K562 (cell line): ENCODE results near the gene KCTD19. TPM values are rescaled to one million over a fixed set of nuclear protein-coding genes. Genes with fewer than 3 reads are reported as not detected.

Experiments used
- BRD9 ChIP-seq: fragments of 450-650 bp; IDR thresholded peaks from 2 replicates; pipeline ENCODE4 v1.6.1; 2018; ENCODE audit warnings: low read depth; ENCODE audit not compliant: partially characterized antibody
- CHD1 ChIP-seq: fragments of 200-600 bp; sonication (generic); IDR thresholded peaks from one replicate; pipeline ENCODE4 v1.6.1; 2012; ENCODE audit warnings: mild to moderate bottlenecking, moderate library complexity, low read length, inconsistent platforms
- EGR1 ChIP-seq: fragments of 450-650 bp; conservative IDR thresholded peaks from 2 replicates; pipeline ENCODE4 v1.6.1; 2017; ENCODE audit warnings: mild to moderate bottlenecking
- MBD2 ChIP-seq: sonication (generic); IDR thresholded peaks from 2 replicates; pipeline ENCODE4 v1.6.1; 2016; ENCODE audit warnings: low read depth, borderline replicate concordance
- PHF8 ChIP-seq: fragments of 200-600 bp; sonication (generic); IDR thresholded peaks from 2 replicates; pipeline ENCODE4 v1.6.1; 2012; ENCODE audit warnings: mixed run types, mild to moderate bottlenecking, inconsistent platforms, low read length, moderate library complexity, borderline replicate concordance
- RBBP5 ChIP-seq: fragments of 200-600 bp; sonication (generic); IDR thresholded peaks from 2 replicates; pipeline ENCODE4 v1.6.1; 2012; ENCODE audit warnings: borderline replicate concordance, mild to moderate bottlenecking, low read length, control low read depth, inconsistent platforms; ENCODE audit not compliant: insufficient read depth, poor library complexity, severe bottlenecking
- RUNX1 ChIP-seq: sonication (generic); IDR thresholded peaks from 2 replicates; pipeline ENCODE4 v1.6.1; 2016; ENCODE audit warnings: antibody characterized with exemption, low read depth
- SIN3B ChIP-seq: fragments of 450-650 bp; IDR thresholded peaks from 2 replicates; pipeline ENCODE4 v1.6.1; 2017; ENCODE audit warnings: low read depth, mild to moderate bottlenecking, moderate library complexity
- SMARCE1 ChIP-seq: fragments of 450-650 bp; IDR thresholded peaks from 2 replicates; pipeline ENCODE4 v1.7.1; 2016; ENCODE audit warnings: mild to moderate bottlenecking
- TEAD4 ChIP-seq, 2 experiments: sonication (generic) in 1 of 2; formaldehyde crosslinking in 1 of 2; IDR thresholded peaks; 2 replicates each; pipeline versions ENCODE4 v1.6.1 to v1.8.0; 2012 to 2022; ENCODE audit warnings: borderline replicate concordance in 1 of 2, inconsistent platforms in 1 of 2, low read length in 1 of 2, mild to moderate bottlenecking in 1 of 2, missing genetic modification reagents in 1 of 2
- TRIM28 ChIP-seq: fragments of 450-650 bp; IDR thresholded peaks from 2 replicates; pipeline ENCODE4 v1.6.1; 2017
- ZBTB7A ChIP-seq: IDR thresholded peaks from 2 replicates; pipeline ENCODE4 v1.6.1; 2011; ENCODE audit warnings: low read depth, mild to moderate bottlenecking, low read length, moderate library complexity, borderline replicate concordance; ENCODE audit not compliant: control insufficient read depth
- polyA plus RNA-seq, 8 experiments: library from polyadenylated mRNA; depleted of rRNA in 4 of 8; stranded (reverse) in 5 of 8; unstranded in 3 of 8; fragments of >200 nt; fragmentation: Nextera tagmentation in 2 of 8; fragmentation: Illumina TruSeq in 1 of 8; extraction: Ambion mirVana in 2 of 8; extraction: Trizol in 1 of 8; gene quantifications; 2 replicates each; pipeline versions ENCODE4 v1.2.1 to v1.2.3, GENCODE V29; 2011 to 2014; ENCODE audit warnings: inconsistent platforms in 1 of 8, missing spikeins in 1 of 8
- total RNA-seq, 7 experiments: library from RNA; depleted of rRNA in 6 of 7; stranded (reverse); fragments of >200 nt in 6 of 7; fragmentation: Illumina TruSeq in 2 of 7; extraction: Trizol in 2 of 7; gene quantifications; 2 replicates each; pipeline versions ENCODE4 v1.2.1 to v1.2.3, GENCODE V29; 2011 to 2021; ENCODE audit warnings: low replicate concordance in 1 of 7
- TF ChIP-seq, protein P1 (sequence below): fragments of 450-650 bp; IDR thresholded peaks from 2 replicates; pipeline ENCODE4 v1.6.1; 2017; ENCODE audit warnings: antibody characterized with exemption, mild to moderate bottlenecking
- TF ChIP-seq, protein P2 (sequence below): fragments of 250-450 bp; sonication (Bioruptor Pico); IDR thresholded peaks from 2 replicates; pipeline ENCODE4 v1.8.0; 2021; ENCODE audit warnings: borderline replicate concordance, mild to moderate bottlenecking, moderate library complexity; ENCODE audit not compliant: poor library complexity, severe bottlenecking
- TF ChIP-seq, protein P3 (sequence below): fragments of 250-450 bp; sonication (Bioruptor Pico); IDR thresholded peaks from 2 replicates; pipeline ENCODE4 v1.5.0; 2020; ENCODE audit warnings: mild to moderate bottlenecking
- TF ChIP-seq, protein P4 (sequence below): fragments of 250-450 bp; sonication (Bioruptor Pico); IDR thresholded peaks from 2 replicates; pipeline ENCODE4 v1.6.1; 2021; ENCODE audit warnings: mild to moderate bottlenecking
- TF ChIP-seq, protein P5 (sequence below), 3 experiments: fragments of 200-800 bp in 1 of 3; sonication (Bioruptor generic) in 1 of 3; sonication (generic) in 1 of 3; formaldehyde crosslinking in 1 of 3; IDR thresholded peaks; 2 replicates each; pipeline versions ENCODE4 v1.6.1 to v1.8.0; 2016 to 2022; ENCODE audit warnings: mild to moderate bottlenecking in 2 of 3, missing compliant biosample characterization in 2 of 3, missing genetic modification characterization in 2 of 3, missing genetic modification reagents in 1 of 3

KCTD19 gene
- total and polyA plus RNA-seq, 9 of the 15 experiments (the other 6 are each of a cell fraction or from before 2014, with no cell fraction given): 0.03 to 0.91 (median 0.22) TPM; not detected in 2

DNA sequence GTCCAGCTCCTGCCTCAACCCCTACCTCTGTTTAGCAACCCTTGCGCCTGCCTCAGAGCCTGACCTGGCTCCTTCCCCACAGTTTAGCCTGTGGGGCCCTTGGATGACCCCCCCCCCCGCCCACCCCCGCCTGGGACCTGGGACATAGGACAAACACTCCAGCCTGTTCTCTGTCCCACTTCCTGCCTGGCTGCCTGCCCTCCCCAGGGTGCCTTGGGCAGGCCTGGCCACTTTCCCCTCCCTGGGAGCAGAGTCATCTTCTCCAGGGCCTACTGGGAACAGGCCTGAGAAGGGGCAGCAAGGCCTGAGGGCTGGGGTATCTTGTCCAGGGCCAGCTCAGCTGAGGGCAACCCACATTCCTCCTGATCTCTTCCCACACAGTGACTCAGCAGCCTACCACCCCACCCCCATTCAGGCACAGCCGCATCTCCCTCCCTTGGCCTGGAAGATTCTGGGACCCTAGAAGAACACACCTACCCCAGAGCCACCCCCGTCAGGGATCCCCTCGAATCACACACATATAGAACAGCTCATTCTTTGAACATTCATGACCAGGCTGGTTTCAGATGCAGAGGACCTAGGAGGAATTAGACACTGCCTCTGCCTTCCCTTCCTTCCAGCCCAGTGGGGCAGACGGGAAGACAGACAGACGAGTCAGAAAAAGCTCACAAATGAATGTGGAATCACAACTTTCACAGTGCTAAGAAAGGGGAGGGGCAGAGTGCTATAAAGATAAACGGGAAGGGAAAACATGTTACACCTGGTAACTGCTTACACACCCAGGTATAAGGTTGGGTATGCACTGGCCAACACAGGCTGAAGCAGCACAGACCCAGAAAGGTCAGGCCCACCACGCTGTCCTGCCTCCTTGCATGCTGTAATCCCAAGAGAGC, 85.3 kb downstream of the KCTD19 start (continued):
- TF ChIP-seq, protein P1, sequence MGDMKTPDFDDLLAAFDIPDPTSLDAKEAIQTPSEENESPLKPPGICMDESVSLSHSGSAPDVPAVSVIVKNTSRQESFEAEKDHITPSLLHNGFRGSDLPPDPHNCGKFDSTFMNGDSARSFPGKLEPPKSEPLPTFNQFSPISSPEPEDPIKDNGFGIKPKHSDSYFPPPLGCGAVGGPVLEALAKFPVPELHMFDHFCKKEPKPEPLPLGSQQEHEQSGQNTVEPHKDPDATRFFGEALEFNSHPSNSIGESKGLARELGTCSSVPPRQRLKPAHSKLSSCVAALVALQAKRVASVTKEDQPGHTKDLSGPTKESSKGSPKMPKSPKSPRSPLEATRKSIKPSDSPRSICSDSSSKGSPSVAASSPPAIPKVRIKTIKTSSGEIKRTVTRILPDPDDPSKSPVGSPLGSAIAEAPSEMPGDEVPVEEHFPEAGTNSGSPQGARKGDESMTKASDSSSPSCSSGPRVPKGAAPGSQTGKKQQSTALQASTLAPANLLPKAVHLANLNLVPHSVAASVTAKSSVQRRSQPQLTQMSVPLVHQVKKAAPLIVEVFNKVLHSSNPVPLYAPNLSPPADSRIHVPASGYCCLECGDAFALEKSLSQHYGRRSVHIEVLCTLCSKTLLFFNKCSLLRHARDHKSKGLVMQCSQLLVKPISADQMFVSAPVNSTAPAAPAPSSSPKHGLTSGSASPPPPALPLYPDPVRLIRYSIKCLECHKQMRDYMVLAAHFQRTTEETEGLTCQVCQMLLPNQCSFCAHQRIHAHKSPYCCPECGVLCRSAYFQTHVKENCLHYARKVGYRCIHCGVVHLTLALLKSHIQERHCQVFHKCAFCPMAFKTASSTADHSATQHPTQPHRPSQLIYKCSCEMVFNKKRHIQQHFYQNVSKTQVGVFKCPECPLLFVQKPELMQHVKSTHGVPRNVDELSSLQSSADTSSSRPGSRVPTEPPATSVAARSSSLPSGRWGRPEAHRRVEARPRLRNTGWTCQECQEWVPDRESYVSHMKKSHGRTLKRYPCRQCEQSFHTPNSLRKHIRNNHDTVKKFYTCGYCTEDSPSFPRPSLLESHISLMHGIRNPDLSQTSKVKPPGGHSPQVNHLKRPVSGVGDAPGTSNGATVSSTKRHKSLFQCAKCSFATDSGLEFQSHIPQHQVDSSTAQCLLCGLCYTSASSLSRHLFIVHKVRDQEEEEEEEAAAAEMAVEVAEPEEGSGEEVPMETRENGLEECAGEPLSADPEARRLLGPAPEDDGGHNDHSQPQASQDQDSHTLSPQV: peak; percentile 95
- TF ChIP-seq PHF8 (peak; percentile 13; the same call in 1 of the 2 replicates), EGR1 (peak; percentile 89), SMARCE1 (peak; percentile 81), ZBTB7A (0 out of 2 replicates have a peak, but pooled peaks have one; percentile 61), CHD1 (no peak), TRIM28 (no peak), TEAD4 (IDR thresholded peaks at IDR 0.05; ENCODE audit: low read length) (peak; percentile 66; the same call in 1 of the 2 replicates), TEAD4 (CRISPR knock-in tag; IDR thresholded peaks at IDR 0.05; ENCODE audit: borderline replicate concordance) (no peak), RBBP5 (peak; percentile 53), MBD2 (0 out of 2 replicates have a peak, but pooled peaks have one; percentile 40), SIN3B (0 out of 2 replicates have a peak, but pooled peaks have one; percentile 25), BRD9 (peak; percentile 30), RUNX1 (0 out of 2 replicates have a peak, but pooled peaks have one; percentile 45)
- TF ChIP-seq, protein P2, sequence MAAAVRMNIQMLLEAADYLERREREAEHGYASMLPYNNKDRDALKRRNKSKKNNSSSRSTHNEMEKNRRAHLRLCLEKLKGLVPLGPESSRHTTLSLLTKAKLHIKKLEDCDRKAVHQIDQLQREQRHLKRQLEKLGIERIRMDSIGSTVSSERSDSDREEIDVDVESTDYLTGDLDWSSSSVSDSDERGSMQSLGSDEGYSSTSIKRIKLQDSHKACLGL (CRISPR knock-in tag): no peak
- TF ChIP-seq, protein P3, sequence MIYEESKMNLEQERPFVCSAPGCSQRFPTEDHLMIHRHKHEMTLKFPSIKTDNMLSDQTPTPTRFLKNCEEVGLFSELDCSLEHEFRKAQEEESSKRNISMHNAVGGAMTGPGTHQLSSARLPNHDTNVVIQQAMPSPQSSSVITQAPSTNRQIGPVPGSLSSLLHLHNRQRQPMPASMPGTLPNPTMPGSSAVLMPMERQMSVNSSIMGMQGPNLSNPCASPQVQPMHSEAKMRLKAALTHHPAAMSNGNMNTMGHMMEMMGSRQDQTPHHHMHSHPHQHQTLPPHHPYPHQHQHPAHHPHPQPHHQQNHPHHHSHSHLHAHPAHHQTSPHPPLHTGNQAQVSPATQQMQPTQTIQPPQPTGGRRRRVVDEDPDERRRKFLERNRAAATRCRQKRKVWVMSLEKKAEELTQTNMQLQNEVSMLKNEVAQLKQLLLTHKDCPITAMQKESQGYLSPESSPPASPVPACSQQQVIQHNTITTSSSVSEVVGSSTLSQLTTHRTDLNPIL (CRISPR knock-in tag): no peak
- TF ChIP-seq, protein P4, sequence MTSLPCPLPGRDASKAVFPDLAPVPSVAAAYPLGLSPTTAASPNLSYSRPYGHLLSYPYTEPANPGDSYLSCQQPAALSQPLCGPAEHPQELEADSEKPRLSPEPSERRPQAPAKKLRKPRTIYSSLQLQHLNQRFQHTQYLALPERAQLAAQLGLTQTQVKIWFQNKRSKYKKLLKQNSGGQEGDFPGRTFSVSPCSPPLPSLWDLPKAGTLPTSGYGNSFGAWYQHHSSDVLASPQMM (CRISPR knock-in tag): no peak
- TF ChIP-seq, protein P5, sequence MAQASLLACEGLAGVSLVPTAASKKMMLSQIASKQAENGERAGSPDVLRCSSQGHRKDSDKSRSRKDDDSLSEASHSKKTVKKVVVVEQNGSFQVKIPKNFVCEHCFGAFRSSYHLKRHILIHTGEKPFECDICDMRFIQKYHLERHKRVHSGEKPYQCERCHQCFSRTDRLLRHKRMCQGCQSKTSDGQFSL (CRISPR knock-in tag; IDR thresholded peaks at IDR 0.05): no peak
- TF ChIP-seq, protein P5 (tag; IDR thresholded peaks at IDR 0.05): peak in 1 of 2 experiments; percentile 58; a peak in 1 of 4 replicates
